Fibroblast of gingiva (primary cell): Measurements from ENCODE around the gene VAV1.
"Not testable (repeated sequence)": the region's sequence is repeated elsewhere in the genome, so short reads cannot be mapped to it uniquely, and the experiment has no call there.

Experiments
- DNase-seq: peaks from one replicate; pipeline ENCODE4 v3.0.0-alpha.2; 2011; ENCODE audit warnings: low read depth

VAV1 gene

GRCh38 chr19:6790194-6791128 is 18.0 kb downstream of the VAV1 start:
- DNase-seq: no peak

DNA sequence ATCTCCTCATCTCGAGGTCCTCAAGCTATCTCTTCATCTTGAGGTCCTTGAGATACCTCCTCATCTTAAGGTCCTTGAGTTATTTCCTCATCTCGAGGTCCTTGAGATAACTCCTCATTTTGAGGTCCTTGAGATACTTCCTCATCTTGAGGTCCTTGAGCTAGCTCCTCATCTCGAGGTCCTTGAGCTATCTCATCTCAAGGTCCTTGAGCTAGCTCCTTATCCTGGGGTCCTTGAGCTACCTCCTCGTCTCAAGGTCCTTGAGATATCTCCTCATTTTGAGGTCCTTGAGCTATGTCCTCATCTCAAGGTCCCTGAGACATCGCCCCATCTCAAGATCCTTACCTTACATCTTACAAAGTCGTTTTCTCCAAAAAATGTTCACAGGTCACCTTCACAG is 18.7 kb downstream of the VAV1 start:
- no peak for DNase-seq

DNA sequence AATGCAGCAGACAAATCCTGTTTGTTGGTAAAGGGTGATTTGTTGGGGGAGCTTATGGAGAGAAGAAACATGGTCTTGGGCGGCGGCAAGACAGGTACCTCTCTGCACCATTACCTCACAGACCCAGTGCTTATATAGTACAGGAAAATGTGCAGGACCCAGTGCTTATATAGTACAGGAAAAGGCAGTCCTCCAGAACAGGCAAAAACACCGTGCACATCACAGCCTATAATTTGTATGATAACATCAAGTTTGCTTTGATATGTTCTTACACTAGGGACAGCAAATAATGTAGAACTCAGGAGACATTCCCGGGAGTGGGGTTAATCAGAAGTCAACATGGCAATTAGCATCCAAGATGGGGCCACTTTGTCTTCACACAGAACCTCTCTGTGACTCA is 20.9 kb downstream of the VAV1 start:
- DNase-seq: no peak

GRCh38 chr19:6793973-6794372 is 21.5 kb downstream of the VAV1 start:
- DNase-seq: no peak

DNA sequence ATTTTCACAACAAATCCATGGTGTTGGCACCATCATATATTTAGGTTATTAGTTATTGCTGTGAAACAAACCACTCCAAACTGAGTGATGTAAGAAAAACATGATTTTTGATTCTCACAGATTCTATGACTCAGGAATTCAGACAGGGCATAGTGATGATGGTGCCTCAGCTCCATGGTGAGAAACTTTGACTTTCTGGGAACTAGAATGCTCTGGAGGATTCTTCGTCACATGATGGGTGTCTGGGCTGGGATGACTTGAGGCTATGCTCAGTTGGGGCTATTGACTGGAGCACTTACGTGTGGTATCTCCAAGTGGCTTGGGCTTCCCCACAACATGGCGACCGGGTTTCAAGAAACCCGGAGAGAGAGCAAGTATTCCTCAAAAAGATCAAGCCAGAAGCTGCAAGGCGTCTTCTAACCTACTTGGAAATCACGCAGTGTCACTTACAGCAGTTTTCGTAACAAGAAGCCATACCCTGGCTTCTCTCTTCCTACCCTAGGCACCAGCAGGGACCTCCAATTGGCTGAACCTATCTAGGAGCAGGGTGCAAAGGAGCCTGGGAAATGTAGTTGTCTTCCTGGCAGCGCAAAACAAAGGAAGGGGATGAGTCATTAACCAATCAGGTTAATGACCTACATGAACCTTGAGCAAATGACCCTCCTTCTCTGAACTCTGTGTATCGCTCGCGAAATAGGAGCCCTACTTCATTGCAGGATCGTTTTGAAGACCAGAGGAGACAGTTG is 22.4 kb downstream of the VAV1 start:
- no peak for DNase-seq

DNA sequence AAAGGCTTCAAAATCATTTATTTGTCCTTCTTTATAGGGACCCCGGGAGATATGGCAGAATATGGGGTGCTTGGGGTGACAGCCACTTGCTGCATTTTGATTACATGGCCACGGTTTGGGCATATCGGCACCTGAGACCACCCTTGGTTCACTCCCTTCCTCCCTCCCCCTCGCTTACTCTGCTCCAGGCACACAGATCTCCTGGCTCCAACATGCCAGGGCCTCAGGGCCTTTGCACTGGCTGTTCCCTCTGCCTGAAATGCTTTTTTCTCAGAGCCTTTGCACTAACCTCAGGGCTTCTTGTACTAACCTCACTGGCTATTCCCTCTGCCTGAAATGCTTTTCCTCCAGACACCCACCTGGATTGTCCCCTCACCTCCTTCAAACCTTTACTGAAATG is 23.8 kb downstream of the VAV1 start:
- no peak for DNase-seq

DNA sequence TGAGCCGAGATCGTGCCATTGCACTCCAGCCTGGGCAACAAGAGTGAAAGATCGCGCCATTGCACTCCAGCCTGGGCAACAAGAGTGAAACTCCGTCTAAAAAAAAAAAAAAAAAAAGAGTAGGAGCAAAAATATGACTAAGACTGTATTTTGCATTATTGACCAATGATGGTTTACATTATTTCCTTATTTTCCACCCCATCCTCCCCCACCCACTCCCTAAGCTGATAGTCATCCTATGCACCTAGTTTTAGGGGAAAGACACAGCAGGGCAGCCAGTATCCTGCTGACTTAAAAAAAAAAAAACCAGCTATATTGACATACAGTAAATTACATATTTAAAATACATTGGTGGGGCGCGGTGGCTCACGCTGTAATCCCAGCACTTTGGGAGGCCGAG is 25.1 kb downstream of the VAV1 start:
- no peak for DNase-seq

DNA sequence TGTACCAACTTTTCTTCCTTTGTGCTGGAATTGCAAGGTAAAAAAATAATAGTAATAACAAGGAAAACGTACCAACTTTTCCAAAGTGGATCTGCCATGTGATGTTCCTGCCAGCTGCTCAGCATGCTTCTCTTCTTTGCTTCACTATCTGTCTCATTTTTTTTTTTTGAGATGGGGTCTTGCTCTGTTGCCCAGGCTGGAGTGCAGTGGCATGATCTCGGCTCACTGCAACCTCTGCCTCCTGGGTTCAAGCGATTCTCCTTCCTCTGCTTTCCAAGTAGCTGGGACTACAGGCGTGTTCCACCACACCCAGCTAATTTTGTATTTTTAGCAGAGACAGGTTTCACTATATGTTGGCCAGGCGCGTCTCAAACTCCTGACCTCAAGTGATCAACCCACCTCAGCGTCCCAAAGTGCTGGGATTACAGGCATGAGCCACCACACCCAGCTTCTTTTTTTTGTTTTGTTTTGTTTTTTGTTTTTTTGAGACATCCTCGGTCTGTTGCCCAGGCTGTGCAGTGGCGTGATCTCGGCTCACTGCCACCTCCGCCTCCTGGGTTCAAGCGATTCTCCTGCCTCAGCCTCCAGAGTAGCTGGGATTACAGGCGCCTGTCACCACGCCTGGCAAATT is 27.8 kb downstream of the VAV1 start:
- DNase-seq: not testable (repeated sequence)

- DNase-seq: peak; percentile 10
Observed at GRCh38 chr19:6800991-6801484, 28.5 kb downstream of the VAV1 start.

DNA sequence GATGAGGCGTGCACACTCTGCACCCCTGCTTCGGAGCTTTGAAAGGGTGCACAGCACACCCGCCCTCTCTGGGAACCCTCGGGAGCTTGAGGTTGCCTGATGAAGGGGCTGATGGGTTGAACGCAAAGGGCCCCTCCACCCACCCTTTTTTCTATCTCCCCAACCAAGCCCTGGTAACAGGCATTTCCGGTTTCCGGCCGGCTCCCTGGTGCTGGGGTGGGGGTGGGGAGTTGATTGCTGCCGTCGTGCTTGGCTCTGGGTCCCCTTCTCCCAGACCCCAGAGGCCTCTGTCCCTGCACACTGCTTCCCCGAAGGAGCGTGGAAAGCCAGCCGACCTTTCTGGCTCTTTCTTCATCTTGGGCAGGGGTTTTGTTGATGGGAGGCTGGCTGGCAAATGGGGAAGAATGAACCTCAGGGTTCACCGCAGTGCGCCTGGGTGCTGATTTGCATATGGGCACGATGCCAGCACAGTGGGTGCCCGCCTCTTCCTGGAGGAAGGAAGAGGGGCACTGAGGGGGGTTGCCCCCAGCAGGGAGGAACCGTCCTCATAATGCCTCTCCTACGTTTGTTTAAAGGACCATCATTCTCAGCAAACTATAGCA is 29.1 kb downstream of the VAV1 start:
- no peak for DNase-seq

DNA sequence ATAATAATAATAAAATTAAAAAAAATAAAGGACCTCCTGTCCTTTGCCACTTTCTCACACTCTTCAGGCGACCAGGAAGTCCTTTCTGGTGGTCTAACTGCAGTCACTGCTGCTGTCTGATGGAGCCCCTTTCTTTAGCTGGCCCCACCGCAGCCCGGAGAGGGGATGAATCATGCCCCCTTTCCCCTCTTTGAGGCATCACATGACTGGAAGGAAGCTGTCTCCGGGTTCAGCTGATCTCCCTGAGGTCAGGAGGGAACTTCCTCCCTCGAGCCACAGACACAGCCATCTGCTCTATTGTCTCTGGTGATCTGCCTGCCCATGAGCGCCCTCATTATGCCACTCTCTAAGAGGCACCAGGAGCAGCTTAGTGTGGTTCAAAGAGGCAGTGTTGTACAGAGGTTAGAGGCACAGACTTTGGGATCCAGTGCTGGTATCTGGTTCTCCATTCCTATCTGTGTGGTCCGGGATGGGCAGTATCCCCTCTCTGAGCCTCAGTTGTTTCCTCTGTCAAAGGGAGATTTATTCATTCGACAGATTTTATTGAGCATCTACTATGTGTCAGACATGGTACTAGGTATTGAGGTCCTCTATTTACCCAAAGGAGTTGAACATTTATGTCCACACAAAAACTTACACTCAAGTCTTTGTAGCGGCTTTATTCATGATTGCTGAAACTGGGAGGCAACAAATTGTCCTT is 30.0 kb downstream of the VAV1 start:
- no peak for DNase-seq

- no peak for DNase-seq
Observed at GRCh38 chr19:6803036-6803404, 30.5 kb downstream of the VAV1 start.

- no peak for DNase-seq
Observed at GRCh38 chr19:6806488-6806887, 34.0 kb downstream of the VAV1 start.

DNA sequence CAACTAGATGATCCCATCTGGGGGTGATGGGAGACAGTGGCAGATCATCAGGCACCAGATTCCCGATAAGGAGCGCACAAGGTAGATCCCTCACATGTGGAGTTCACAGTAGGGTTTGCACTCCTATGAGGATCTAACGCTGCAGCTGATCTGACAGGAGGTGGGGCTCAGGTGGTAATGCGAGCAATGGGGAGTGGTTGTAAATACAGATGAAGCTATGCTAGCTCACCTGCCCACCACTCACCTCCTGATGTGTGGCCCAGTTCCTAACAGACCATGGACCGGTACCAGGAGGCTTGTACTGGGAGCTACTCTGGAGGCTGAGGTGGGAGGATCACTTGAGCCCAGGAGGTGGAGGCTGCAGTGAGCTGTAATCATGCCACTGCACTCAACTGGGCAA is 34.8 kb downstream of the VAV1 start:
- DNase-seq: no peak

DNA sequence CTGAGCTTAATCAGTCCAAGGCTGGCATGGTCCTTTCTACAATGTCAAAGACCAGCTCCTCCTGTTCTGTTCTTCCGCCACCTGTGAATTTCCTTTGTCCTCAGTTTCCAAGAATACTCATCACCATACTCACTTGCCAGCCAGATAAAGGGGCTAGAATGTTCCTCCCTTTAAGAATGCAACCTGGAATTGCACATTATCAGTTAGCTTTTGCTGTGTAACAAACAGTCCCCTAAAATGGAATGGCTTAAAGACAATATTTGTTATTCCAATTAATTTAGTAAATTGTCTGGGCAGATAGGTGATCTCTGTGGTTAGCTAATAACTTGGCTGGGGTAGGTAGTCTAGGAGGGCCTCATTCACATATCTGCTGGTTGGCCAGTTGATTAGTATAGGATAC is 36.0 kb downstream of the VAV1 start:
- no peak for DNase-seq

DNA sequence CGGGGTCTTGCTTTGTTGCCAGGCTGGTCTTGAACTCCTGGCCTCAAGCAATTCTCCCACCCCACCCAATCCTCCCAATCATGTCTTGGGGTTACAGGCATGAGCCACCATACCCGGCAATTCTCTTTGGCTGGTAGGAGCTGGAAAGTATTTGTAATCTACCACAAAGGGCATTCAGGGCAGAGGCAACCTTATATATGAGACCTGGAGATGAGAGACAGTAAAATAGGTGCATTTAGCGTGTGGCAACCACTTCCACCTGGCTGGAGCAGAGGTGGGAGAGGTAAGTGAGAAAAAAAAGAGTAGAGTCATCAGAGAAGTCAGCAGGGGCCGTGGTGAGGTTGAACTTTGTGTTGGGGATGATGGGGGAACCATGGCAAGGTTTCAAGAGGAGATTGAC is 36.8 kb downstream of the VAV1 start:
- no peak for DNase-seq

GRCh38 chr19:6811378-6811777 is 38.9 kb downstream of the VAV1 start:
- DNase-seq: no peak

- DNase-seq: peak; percentile 15
Observed at GRCh38 chr19:6811906-6812305, 39.4 kb downstream of the VAV1 start.

GRCh38 chr19:6812612-6813011 is 40.1 kb downstream of the VAV1 start:
- DNase-seq: no peak

DNA sequence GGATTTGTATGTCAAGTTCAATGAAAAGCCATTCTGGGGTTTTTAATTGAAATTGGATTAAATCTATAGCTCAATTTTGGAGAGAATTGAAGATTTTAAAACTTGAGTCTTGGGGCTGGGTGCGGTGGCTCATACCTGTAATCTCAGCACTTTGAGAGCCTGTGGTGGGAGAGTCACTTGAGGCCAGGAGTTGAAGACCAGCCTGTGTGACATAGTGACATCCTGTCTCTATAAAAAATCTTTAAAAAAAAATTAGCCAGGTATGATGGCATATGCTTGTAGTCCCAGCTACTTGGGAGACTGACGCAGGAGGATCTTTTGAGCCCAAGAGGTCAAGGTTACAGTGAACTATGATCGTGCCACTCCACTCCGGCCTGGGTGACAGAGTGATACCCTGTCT is 41.2 kb downstream of the VAV1 start:
- DNase-seq: no peak

DNA sequence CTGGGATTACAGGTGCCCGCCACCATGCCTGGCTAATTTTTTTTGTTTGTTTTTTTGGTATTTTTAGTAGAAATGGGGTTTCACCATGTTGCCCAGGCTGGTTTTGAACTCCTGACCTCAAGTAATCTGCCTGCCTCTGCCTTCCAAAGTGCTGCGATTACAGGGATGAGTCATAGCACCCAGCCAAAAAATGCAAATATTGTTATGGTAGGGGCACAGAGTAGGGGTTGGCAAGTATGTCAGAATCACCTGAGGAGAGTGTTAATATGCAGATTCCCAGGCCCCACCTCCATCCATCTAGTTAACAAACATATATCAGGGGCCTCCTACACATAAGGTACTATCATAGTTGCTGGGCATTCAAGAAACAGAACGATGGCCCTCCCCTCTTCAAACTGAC is 44.7 kb downstream of the VAV1 start:
- no peak for DNase-seq

DNA sequence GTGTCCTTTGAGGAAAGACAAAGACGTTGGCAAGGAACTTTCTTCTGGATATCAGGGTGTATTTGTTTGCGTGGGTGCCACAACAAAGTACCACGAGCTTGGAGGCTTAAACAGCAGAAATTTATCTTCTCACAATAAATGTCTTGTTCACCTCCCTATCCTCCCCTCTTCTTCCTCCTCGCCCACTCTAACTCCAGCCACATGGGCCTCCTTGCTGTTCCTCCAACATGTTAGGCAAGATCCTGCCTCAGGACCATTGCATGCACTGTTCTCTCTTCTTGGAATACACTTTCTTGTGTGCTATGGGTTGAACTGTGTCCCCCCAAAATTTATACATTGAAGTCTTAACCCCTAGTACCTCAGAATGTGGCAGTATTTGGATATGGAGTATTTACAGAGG is 45.7 kb downstream of the VAV1 start:
- no peak for DNase-seq
